Measurements from ENCODE around the gene COL23A1. TPM values are rescaled to one million over a fixed set of nuclear protein-coding genes. Genes with fewer than 3 reads are reported as not detected.

The COL23A1 gene
- total and polyA plus RNA-seq, 2 of the 8 experiments (the other 6 are each of a cell fraction or from before 2014, with no cell fraction given): 3.1 to 4.7 TPM

DNA sequence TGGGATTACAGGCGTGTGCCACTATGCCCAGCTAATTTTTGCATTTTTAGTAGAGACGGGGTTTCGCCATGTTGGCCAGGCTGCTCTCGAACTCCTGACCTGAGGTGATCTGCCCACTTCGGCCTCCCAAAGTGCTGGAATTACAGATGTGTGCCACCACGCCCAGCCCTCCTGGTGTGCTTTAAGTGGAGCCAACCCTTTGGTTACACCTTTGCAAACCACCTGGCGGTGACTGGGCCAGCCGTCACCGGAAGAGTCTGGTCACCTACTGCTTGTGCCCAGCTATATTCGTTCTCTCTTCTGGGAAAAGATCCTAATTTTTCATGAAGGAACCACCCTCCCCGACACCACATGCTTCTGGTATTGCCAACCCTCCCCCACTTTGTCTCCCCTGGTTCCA lies 35.9 kb downstream of the COL23A1 start (continued):
- TF ChIP-seq CHD7 (IDR thresholded peaks at IDR 0.05; ENCODE audit: insufficient replicate concordance, low read length) (no peak), NRF1 (IDR thresholded peaks at IDR 0.05; ENCODE audit: low read depth, low read length) (no peak), BACH1 (IDR thresholded peaks at IDR 0.05; ENCODE audit: low read length) (no peak), SRF (IDR thresholded peaks at IDR 0.05; ENCODE audit: low read depth, low read length) (no peak), GABPA (IDR thresholded peaks at IDR 0.05; ENCODE audit: borderline replicate concordance, insufficient read depth, low read length) (no peak), SIRT6 (IDR thresholded peaks at IDR 0.05; ENCODE audit: low read length) (no peak), RBBP5 (IDR thresholded peaks at IDR 0.05; ENCODE audit: borderline replicate concordance, low read depth, low read length) (no peak), TCF12 (IDR thresholded peaks at IDR 0.05; ENCODE audit: low read depth, low read length) (no peak)

All from H1 (cell line).